Measurements from ENCODE around the gene PBRM1. TPM values are rescaled to one million over a fixed set of nuclear protein-coding genes. Genes with fewer than 3 reads are reported as not detected.

Gene PBRM1
- total RNA-seq, 1 donor from 2014 or later = 83.4 TPM

GRCh38 chr3:52509753-52510328 is 175.9 kb downstream of the PBRM1 start:
- DNase-seq = no peak

- DNase-seq = no peak
These were observed 178.4 kb downstream of the PBRM1 start for GRCh38 chr3:52507359-52507758.

GRCh38 chr3:52506266-52506966 is 179.3 kb downstream of the PBRM1 start:
- no peak for DNase-seq

- DNase-seq = no peak
These were observed 180.7 kb downstream of the PBRM1 start for GRCh38 chr3:52504977-52505376.

GRCh38 chr3:52503788-52504424 is 181.8 kb downstream of the PBRM1 start:
- DNase-seq = no peak

- DNase-seq = no peak
These were observed 182.8 kb downstream of the PBRM1 start for GRCh38 chr3:52502808-52503350.

GRCh38 chr3:52502001-52502400 is 183.7 kb downstream of the PBRM1 start:
- no peak for DNase-seq

- no peak for DNase-seq
These were observed 184.7 kb downstream of the PBRM1 start for GRCh38 chr3:52501046-52501445.

GRCh38 chr3:52498137-52499054 is 187.3 kb downstream of the PBRM1 start:
- no peak for DNase-seq

GRCh38 chr3:52495777-52496602 is 189.7 kb downstream of the PBRM1 start:
- no peak for DNase-seq

Small RNAs within 50 kb of the gene (small RNA-seq; reads per million reads assigned to genes)
- not detected for gene AC006254.2 (ENCODE audit: low replicate concordance)
- 2,419 reads per million, percentile 99 among the genes with 10 or more reads in this experiment for gene RF00569 (ENCODE audit: low replicate concordance)
- not detected for gene RF01183 (ENCODE audit: low replicate concordance)
- gene RNU6-856P (ENCODE audit: low replicate concordance) = not detected
- not detected for gene RNU6ATAC16P (ENCODE audit: low replicate concordance)
- gene SNORD19 (ENCODE audit: low replicate concordance) = 0.24 reads per million, percentile 10 among the genes with 10 or more reads in this experiment
- not detected for gene SNORD19B (ENCODE audit: low replicate concordance)
- gene SNORD69 (ENCODE audit: low replicate concordance) = 4,556 reads per million, percentile 100 among the genes with 10 or more reads in this experiment

Other genes with a start within 250 kb of the PBRM1 start
- 16.2 TPM for gene SEMA3G, start 240.8 kb downstream of the PBRM1 start, total RNA-seq
- 98.9 TPM for gene TNNC1, start 231.9 kb downstream of the PBRM1 start, total RNA-seq
- gene NISCH, start 230.3 kb downstream of the PBRM1 start, total RNA-seq = 74.1 TPM
- gene STAB1, start 190.6 kb downstream of the PBRM1 start, total RNA-seq = 42.4 TPM
- gene NT5DC2, start 152.1 kb downstream of the PBRM1 start, total RNA-seq = 32.7 TPM
- 1.4 TPM for gene UQCC5, start 149.3 kb downstream of the PBRM1 start, total RNA-seq
- 109 TPM for gene GNL3, start 119 bp upstream of the PBRM1 start, total RNA-seq
- gene GLT8D1, start 19.9 kb upstream of the PBRM1 start, total RNA-seq = 86.9 TPM
- 40.1 TPM for gene SPCS1, start 20.2 kb upstream of the PBRM1 start, total RNA-seq
- gene NEK4, start 85.0 kb upstream of the PBRM1 start, total RNA-seq = 18.3 TPM
- gene ITIH1, start 91.7 kb upstream of the PBRM1 start, total RNA-seq = 1.3 TPM
- 0.49 TPM for gene ITIH3, start 108.9 kb upstream of the PBRM1 start, total RNA-seq
- 4.6 TPM for gene ITIH4, start 144.8 kb upstream of the PBRM1 start, total RNA-seq
- 9.6 TPM for gene MUSTN1, start 149.1 kb upstream of the PBRM1 start, total RNA-seq
- 8.7 TPM for gene STIMATE, start 211.6 kb upstream of the PBRM1 start, total RNA-seq

Data from skin of body (tissue), 3 donors.